Activated CD8-positive, alpha-beta memory T cell treated with anti-CD3 and anti-CD28 coated beads for 4 hours (primary cell): ENCODE measurements around the gene DAPK2.
"Not testable (repeated sequence)": the region's sequence is repeated elsewhere in the genome, so short reads cannot be mapped to it uniquely, and the experiment has no call there.

ENCODE experiments used
- DNase-seq, 2 donors: peaks; one replicate each; pipeline ENCODE4 v3.0.0-alpha.2; 2020; ENCODE audit warnings: low read depth in 2 of 2

The DAPK2 gene

DNA sequence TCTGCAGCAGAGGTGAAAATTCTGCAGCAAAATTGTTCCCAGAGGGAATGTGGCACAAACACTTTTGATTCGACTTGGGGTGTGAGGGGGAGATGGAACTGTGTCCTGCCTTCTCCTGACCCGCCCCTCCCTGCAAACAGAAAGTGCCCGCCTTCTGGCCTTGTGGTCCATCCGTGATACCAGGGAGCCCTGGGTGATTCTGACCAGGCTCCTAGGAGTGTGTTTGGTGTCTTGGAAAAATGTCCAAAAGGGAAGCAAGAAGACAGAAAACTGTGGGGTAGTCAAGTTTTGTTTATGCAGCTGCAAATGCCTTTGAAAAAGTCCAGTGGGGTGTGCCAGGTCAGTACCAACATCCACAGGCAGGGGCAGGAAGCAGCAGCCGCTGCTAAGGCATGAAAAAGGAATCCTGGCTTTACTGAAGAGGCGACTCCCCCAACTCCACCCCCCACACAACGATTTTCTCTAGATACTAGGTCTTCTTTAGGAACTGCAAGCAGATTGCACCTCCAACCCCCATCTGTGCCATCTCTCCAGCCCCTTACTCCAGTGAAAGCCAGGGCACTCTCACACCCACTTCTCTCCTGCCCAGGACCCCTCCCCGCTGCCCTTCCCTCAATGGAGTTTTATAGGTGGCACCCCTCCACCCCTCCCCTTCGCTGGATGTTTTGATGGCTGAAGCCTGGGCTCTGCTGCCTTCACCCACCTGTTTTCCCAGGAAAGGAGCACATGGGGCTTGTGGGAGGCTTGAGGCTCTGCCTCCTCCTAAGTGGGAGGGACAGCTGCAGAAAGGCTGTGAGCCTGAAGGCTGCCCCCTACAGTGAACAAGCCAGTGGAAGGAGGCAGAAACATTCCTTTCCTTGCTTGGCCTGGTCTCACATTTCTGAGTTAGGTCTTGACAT is 130.2 kb downstream of the DAPK2 start:
- DNase-seq = no peak

DNA sequence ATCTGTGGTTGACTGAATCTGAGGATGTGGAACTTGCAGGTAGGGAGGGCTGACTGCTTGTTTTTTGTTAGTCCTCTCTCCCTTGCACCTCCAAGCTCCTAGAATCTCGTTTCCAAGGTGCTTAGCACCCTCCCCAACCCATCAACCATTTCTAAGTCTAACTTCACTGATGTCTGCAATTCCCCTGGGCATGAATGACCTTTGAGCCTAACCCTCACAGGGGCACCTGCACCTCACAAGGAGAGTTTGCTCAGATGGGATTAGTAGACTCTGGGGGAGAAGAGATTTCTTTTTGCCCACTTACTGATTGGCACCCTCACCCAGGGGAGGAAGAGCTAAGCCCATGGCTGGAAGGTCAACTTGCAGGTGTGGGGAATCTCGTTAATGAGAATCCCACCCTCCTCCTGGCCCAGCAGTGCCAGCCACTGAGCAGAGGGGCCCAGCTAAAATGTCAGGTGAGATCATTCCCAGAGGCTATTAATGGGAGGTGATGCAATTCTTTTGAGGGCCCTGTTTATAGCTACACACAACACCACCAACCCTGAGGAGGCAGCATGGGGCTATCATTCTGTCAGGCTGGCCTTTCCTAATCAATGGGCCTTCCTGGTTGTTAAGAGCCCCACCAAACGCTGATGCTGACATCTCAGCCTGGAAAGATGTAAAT is 130.9 kb downstream of the DAPK2 start:
- DNase-seq = no peak

DNA sequence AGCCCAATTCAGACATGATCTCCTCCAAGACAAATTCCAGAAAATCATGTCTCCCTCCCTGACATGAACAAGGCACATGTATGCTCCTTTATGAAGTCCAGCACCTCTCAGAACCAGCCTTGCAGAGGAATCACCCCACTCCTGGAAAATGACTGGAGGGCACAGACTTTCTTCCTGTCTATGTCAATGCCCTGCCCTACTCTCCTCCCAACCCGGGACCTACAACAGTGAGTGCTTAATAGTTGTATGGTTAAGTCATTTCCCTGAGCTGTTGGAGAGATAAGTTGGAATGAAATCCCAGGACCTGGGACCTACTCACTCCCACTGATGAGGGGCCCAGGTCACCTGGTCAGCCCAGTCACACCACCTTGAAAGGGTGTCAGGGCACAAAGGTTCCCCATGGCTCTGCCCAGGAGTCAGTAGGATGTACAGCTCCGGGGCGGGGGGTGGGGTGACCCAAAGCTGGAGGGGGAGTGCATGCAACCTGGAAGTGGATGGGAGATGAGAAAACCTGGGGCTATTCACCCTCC is 132.4 kb downstream of the DAPK2 start:
- DNase-seq = no peak

DNA sequence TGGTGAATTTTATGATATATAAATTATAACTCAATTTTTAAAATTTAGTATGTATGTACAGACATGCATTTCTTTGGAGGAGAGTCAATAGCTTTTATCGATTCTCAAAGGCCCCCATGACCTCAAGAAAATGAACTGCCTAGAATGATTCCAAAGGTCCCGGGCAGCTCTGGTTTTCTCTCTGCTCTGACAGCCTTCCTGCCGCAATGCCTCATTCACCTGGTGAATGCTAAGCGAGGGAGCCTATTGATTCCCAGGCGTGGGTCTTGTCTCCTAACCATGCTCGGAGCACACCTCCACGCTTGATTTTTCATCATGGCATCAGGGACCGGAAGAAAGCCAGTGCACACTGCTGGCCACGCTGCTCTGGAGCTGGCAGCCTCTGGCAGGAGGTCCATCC is 132.9 kb downstream of the DAPK2 start:
- DNase-seq = no peak

DNA sequence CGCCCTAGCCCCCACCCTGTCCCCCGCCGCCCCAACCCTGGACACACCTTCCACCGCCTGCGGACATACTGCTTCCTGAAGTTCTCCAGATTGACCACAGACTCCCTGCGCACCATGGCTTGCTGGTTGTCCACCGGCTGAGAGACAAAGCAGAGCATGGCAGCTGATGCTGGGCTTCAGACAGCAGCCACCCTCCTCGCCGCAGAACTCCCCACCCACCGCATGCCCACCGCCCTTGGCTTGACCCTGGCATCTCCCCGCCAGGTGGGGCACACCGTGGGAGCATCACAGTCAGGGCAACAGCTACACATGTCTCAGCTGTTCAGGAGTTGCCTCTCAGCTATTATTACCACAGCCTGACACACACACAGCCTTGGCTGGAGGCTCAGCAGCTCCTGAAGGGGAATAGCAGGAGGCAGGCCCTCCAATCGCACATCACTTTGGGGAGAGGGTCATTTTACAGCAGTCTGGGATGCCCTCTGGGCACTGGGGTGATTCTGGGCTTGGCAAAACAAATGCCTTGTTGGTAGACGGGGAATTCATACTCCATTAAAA is 134.1 kb downstream of the DAPK2 start:
- DNase-seq = no peak

DNA sequence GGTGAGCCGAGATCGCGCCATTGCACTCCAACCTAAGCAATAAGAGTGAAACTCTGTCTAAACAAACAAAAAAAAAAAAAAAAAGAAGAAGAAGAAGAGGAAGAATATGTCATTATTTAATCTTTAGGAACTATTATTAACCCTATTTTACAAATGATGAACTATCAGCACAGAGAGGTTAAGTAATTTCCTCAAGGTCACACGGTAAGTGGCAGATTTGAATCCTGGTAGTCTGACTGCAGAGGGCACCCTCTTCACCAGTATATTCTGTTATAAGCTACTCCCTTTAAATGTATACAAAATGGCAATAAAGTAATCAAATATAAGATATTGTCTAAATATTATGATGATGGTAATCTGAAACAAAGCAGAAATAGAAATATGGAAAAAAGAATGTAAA is 135.1 kb downstream of the DAPK2 start:
- no peak for DNase-seq

DNA sequence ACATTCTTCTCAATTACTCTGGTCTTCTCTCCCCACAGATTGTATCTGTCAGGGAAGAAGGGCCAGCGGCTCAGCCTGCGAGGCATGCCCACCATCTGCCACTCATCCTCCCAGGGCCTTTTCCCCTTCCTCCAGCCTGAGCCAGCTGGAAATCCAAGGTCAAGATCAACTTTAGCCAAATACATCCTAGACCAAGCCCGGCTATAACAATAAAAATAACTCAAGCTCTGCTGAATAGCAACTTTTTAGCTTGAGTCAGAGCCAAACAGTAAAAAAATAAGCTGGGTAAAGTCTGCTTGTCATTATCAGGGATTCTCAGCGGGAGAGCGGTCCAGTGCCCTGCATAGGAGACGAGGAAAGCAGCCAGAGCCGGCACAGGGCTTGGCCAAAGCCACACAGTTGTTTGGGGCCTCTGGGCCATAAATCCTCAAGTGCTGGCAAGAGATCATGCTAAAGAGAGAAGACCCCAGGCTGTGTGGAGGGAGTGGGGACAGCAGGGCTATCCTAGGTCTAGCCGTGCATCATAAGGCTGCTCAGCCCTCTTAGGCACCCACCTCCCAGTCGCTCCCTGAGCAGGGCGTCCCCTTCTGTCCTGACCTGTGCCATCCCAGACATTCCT is 136.4 kb downstream of the DAPK2 start:
- no peak for DNase-seq

DNA sequence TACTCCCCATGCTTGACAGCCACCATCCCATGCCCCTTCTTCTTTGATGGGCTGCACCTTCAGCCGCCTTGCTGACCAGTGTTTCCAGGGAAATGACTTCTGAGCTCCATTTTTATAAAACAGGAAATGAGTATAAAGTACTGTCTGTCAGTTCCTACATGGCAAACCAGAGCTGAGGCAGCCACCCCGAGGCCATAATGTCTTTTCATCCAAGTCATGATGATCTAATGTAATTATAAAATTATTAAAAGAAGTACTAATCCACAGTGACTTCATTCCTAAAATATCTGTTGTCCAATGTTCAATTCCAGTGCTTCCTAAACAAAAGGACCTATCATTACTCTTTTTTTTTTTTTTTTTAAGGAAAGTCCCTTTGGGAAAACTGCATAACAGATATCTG is 137.3 kb downstream of the DAPK2 start:
- no peak for DNase-seq

DNA sequence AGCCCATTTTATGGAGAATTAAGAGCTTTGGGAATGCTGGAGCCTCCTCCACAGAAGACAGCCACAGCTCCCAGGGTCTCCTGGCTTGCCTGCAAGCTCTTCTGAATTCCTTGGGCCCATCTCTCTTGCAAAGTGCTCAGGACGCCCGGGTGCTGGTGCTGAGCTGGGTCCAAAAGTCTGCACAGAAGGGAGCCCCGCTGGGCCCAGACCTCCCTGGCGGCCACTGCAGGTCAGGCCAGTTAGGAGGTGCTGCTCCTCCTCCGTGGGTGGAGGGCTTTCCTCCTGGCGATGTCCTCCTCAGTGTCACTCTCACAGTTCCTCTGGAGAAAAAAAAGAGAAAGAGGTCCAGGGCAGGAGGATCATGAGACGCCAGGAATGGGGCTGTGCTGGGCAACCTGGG is 138.0 kb downstream of the DAPK2 start:
- no peak for DNase-seq

DNA sequence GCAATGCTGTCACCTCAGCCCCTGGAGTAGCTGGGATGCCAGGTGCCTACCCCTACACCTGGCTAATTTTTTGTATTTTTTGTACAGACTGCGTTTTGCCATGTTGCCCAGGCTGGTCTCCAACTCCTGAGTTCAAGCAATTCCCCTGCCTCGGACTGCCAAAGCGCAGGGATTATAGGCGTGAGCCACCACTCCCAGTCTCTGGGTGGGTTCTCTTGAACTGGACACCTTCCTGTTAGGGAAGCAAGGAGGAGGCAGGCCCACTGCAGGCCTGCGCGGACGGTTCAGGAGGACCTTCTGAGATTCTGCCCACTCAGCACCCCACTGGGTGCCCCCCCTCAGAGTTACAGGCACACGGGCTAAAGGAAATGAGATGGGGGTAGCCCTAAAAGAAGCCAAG is 138.8 kb downstream of the DAPK2 start:
- DNase-seq = no peak

DNA sequence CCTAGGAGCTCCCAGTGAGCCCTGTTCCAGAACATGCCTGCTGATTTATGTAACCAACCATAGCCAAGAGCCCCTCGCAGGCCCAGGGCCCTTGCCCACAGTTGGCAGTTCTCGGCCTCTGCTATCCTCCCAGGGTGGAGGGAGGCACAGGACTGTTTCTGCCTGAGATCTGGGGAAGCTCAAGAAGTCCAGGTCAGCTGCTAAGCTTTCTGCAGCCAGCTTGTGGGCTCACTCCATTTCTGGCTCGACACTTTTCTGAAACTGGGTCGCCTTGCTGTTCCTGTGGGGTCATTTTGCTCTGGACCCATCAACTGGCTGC is 140.1 kb downstream of the DAPK2 start:
- no peak for DNase-seq

DNA sequence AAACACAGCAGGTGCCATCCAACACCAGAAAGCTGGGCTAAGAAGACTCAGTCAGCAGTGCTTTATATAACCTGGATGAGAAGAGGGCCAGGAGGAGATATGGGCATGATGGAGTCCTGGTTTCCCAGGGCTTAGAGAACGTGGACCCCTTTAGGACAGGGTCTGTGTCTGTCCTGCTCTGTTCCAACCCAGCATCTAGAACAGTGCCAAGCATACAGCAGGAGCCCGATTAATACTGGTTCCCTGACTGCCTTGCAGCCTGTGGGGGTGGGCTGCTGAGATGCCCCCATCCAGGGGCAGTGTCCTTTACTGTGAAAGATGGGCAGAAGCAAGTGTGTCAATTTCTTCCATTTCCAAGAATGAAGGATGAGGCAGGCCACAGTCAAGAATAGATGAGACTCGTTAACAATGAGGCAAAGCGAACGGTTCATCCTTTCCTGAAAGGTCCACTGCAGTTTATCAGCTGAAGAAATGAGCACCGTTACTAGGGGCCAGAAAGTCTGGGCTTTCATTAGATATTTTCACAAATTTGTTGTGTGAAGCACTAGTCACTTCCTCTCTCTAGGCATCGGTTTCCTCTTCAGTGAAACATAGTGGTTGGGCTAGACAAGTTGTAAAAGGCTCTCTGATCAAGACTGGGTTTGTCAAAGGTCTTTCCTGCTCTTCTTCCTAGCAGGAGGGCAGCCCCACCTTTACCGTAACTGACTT is 140.6 kb downstream of the DAPK2 start:
- DNase-seq = no peak

DNA sequence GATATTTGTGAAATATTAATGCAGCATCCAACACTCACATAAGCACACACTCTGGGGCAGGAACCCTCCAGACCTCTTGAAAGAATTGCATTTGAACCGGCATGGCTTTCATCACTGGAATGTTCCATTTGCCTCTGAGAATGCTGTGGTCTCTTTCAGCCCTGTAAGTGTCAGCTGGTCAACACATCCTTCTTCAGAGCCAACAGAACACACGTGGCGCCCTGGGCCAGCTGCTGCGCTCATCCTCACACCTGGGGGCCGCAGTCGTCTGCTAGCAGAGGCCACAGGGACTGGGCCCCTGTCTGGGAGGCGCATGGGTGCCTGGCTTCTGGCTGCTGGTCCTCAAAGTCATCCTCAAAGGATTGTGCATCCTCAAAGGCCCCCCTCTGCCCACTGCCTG is 141.2 kb downstream of the DAPK2 start:
- DNase-seq = no peak

DNA sequence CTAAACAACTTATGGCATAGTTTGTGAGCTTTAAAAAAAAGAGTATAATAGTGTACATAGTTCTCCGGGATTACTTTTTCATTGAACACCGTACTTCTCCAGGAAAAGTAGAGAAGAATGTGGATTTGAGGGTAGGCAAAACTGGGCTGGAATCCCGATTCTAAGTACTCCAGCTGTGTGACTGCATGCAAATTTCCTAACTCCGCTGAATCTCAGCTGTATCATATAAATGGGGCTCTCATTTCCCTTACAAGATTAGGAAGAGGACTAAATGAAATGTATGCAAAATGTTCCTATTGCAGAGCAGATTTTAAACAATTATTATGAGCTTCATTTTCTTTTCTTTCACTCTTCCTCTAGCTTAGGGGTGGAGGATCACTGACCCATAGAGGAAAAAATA is 142.2 kb downstream of the DAPK2 start:
- DNase-seq = no peak

DNA sequence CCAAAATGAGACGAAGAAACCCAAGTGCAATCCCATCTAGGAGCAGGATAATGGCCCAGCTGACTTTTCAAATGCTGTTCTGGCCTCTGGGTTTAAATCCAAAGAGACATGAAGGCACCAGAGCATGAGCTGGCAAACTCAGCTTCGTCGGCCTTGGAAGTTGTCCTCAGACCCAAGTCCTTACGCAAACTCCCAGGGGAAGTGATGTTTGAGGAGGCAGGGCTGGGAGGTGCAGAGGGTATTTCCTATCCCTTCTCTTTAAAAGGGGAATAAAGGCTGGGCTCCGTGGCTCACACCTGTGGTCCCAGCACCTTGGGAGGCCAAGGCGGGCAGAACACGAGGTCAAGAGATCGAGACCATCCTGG is 143.6 kb downstream of the DAPK2 start:
- no peak for DNase-seq

DNA sequence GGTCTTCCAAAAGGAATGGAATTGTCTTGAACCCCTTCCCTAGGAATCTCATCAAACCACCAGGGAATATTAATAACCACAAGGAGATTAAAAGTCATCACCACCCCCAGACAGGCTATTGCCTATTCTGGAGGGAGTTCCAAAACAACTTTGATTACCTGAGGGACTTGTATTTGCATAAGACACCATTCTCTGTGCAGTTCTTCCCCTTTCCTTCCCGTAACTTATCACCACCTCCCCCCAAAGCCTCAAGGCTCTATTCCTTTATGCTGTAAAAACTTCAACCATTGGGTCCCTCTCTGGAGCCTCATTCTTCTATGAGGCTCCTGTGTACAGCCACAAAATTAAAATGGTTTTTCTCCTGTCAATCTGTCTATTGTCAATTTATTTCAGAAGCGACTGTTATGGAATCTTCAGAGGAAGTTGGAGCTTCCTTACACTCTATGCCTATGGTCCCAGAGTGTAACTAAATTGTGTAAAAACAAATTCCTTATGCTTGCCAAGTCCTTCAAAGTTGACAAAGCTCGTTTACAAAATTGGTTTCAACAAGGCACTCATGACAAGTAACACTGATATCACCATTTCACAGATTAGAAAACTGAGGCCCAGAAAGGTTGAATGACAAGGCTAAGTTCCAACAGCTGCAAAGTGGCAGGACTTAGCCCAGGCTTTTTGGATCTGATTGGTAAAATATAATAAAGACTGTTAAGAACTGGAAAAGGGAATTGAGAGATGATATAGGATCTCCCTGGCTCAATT is 144.2 kb downstream of the DAPK2 start:
- no peak for DNase-seq

DNA sequence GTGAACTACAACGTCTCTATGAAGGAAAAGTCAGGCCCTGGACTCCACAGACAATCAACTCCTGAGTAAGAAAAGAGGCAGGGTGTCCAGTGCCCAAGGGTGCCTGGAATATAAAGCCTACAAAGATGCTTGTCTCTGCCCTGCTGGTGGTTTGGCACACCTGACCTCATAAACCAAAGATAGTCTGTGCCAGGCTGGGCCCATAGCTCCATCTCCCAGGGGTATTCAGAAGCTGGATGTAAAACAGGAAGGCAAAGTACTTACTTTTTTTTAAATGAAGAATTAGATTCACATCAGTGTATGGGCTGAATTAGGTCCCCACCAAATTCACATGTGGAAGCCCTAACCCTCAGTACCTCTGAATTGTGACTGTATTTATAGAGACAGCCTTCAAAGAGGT is 146.0 kb downstream of the DAPK2 start:
- no peak for DNase-seq

DNA sequence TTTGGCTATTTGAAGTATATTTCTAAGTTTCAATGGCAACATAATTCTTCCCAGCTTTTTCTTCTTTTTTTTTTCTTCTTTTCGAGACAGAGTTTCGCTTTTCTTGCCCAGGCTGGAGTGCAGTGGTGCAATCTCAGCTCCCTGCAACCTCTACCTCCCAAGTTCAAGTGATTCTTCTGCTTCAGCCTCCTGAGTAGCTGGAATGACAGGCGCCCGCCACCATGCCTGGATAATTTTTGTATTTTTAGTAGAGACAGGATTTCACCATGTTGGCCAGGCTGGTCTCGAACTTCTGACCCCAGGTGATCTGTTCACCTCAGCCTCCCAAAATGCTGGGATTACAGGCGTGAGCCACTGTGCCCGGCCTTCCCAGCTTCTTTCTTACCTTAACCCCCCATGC is 146.7 kb downstream of the DAPK2 start:
- not testable (repeated sequence) for DNase-seq

DNA sequence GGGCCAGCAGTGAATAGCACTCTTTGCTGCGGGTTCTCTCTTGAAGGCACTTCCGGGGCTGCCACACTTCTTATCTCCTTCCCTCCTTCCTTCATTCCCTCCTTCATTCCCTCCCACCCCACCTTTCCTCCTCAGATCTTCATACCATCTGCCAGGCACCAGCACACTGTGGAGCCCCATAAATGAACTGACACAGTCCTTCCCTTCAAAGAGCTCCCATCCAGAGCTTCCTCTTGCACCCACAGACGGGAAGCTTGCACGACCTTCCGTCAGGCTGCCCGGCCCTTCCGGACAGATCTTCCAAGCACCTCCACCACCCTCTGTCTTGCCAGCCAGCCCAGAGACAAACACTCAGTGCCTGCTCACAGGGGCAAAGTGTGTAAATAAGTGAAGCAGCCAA is 147.1 kb downstream of the DAPK2 start:
- DNase-seq = no peak

DNA sequence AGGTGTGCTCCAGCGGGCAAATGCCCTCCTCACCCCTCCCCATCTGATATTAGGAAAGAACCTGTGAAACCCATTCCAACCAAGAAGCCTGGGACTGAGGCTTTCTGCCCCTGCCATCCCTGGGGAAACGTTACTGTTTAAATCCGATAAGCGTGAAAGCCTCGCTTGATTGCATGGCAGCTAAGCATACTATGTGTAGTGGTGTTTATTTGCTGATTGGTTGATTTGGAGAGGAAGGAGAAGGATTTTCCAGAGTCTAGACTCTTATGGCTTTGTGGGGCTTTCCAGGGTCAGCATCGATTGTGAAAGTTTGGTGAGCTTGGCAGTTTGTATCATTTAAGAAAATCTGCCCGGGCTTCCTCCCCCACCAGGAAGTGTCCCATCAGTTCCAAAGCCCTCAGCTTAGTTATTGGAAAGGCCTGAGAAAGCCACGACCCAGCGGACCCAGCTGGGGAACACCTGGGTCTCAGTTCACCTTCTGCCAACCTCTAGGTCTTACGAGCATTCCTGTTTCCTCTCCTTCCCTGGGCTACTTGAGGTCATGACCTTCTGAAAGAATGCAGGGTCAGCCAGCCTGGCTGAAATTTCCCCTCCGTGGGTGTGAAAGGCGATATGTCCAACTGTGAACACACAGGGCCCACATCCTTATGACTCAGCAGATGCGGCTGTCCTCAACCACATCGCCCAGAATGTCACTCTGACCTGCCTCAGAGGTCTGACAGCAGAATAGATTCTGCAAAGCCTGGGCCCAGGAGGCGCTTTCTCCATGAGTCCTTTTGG is 149.8 kb downstream of the DAPK2 start:
- DNase-seq = peak in 1 of 2 donors; percentile 31
